GM21423 (cell line): Measurements from ENCODE around the gene COMMD6.

Source experiments
- ATAC-seq: cut with Tn5 transposase; IDR thresholded peaks from one replicate; pipeline ENCODE4 v1.9.1; 2021; ENCODE audit warnings: mild to moderate bottlenecking, moderate library complexity; ENCODE audit not compliant: unreplicated experiment

Gene COMMD6

DNA sequence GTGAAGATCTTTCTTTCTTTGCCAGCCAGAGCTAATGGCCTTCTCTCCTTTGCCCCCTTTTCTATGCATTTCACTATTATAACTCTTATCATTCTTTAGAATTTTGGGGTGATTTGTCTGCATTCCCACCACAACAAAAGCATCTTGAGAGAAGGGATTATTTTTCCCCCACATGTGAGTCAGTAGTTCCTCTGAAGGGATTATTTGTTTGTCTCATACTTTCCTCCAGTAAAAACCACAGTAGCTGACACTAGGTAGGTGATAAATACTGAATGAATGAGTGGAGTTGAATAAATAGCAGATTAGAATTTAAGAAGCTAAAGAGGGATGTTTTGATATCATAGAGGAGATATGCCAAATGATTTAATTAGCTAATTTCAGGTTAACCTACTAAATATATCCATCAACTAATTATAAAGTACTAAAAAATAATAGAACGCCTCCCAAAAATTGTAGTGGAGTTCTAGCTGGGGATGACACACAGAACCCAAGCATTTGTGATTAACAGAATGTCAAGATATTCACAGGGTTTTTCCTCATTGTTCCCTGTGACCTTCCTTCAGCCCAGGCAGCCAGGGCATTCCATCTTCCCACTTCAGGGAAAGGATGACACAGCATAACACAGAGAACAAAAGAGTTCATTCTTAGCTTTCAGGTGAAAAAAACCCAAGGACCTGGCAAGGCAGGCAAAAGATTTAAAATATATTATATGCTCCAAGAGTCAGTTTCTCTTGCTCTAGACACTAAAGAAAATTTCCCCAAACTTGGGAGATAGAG, 52.2 kb downstream of the COMMD6 start:
- ATAC-seq: no peak

- ATAC-seq: no peak
Measured at GRCh38 chr13:75482820-75483079, 54.9 kb downstream of the COMMD6 start.

DNA sequence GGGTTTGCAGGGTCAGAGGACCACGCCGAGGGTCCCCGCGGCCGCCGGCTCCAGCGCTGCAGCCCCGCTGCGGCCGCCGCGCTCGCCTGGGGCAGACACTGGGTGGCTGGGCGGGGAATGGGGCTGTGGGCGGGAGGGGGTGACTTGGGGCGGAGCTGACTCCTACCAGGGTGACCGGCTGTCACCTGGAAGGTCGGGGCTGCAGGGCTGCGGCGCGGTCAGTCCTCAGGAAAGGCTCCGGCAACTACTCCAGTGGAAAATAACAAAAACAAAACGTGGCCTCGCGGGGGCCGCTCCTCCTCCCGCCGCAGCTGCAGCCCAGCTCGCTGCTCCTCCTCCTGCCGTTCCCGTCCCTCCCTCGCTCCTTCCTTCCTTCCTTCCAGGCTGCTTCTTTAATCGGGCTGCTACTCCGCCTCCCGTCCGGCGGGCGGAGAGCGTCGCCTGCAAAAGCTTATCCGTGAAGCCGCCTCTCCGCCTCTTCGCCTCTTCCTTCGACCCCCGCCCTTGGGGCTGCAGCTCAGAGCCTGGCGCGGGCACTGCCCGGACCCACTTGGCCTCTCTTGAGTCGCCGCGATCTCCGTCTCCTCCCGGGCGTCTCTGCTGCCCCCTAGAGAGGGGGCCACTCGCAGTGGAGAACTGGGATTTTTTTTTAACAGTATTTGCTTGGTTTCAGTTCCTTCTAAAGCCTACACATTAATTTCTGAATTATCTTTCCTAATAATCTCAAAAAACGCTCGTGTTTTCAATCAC, 55.4 kb downstream of the COMMD6 start, which contains the start of gene TBC1D4:
TSS of gene TBC1D4 (minus strand) at position 100 of the 750 bp plus-strand sequence. CDS start 402 bp downstream, outside the sequence.
- peak; percentile 69 for ATAC-seq

DNA sequence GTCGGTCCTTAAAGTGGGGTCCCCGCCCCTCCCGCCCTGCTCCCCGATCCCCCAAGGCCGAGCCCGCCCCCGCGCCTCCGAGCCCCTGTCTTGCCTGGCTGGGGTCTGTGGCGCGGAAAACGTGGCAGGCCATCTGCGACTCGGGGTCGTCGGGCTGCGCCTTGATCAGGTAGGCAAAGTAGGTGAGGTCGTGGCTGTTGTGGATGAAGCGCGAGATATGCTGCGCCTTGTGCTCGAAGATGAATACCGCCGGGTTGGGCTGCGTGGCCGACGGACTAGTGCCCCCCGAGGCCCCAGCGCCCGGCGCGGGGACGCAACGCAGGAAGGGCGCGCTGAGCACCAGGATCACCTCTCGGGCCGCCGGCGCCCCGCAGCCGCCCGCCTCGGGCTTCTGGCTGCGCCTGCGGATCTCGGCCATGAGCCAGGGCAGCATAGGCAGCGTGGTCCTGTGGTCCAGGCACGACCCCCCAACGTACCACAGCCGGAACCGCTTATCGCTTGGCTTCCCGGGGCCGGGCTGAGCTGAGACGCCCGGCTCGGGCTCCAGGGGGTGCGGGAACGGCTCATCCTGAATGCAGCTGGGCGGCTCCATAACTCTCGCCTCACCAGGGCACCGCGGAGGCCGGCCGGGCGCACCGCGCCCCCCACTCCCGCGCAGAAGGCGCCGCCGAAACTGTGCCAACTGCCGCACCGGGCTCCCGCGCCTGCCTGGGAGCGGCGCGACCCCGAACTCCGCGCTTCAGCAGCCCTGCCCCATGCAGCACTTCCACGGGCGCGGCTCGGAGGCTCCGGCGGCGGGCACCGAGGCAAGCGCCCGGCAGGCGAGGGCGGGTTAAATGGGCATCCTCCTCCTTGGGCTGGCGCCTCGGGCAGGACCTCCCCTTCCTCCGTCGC, 56.2 kb downstream of the COMMD6 start:
- ATAC-seq: peak; percentile 23

DNA sequence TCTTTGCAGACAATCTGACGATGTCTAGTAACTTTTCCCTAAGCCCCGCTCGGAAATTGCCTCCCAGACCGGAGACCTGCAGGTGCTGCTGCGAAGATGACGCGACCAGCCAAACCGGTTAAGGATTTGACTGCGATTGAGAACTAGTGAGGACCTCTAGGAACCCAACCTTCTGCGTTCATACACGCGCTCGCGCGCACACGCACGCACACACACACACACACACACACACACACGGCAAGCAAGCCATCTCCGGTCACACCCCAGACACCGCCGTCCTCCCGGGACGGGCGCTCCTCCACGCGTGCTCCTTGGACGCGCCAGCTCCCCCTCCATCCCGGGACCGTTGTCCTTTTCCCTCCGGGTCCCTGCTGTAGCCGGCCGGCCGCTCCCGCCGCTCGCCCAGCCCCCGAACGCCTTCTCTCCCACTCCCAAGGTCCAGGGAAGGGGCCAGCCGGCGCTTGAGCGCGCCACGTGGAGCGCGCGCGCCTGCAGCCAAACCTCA, 56.9 kb downstream of the COMMD6 start:
- no peak for ATAC-seq

DNA sequence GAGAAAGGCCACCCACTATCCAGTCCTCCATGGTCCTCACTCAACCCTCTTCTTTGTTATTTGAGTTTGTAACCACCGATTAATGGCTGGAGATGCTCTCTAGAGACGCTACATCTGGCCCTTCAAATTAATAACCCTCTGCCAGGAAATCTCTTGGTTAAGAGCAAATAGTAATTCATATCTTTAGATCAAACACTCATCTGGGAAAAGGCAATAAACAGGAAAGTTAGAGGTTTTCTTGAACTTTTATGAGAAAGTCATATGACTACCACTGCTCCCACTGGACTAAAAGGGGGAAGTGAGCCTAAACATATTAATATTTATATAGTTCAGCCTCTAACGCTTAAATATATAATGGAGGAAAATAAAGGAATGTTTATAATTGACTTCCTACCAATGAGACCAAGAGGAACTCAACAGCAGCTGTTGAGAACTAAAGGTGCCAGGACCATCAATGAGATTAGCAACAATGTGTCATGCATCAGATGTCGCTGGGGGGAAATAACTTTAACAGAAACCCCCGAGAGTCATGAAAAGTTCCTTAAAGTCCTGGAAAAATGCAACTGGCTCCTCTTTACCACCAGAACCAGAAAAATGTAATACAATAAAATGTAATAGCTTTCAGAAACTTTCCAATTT, 58.4 kb downstream of the COMMD6 start:
- no peak for ATAC-seq

DNA sequence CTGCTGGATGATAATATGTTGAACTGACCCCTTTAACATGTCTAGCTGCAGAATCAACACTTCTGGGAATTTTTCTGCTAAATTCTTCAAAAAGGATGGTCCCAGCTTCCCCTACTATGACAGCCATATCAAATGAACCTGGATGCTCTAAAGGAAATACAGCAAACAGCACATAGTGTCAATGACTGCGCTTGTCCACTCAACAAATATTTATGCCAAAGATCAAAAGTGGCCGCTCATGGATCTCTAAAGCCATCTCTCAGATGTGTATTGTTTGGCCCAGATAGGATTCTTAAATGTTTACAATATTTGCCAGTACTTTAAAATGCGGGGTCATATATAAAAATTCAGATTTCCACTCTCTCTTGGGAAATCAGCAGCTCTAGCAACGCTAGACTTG, 59.0 kb downstream of the COMMD6 start:
- no peak for ATAC-seq
